ENCODE data around the gene SMCO4. TPM values are rescaled to one million over a fixed set of nuclear protein-coding genes. Genes with fewer than 3 reads are reported as not detected.

SMCO4 gene
- total RNA-seq, 1 experiment from 2014 or later: 23.0 TPM

DNA sequence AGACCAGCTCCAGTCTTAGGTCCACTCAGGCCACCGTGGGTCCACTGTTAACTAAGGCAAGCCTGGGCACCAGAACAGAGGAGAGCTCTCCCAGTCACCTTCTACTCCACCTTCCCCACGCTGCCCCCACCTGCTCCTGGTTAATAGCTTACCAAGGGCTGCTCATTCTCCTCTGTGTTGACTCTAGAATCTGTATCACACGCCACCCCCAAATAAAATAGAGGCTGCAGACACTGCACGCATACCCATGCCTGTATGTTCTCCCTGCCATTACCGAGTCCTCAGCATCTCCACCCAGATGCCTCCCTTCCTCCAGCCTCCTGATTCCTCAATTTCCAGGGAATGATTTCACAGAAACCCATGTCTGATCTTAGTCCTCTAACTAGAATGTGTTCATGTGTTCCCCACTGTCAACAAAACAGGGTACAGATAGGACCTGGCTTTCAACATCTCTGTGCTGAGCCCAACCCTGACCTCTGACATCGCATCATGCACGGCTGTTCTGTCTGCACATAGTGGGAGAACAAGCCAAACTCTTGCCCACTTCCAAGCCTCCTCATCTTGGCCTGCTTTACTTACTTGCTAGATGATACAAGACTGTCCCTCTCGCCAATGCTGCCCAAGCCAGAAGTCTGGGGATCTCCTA is 49.8 kb downstream of the SMCO4 start:
- ChIA-PET CTCF (no interaction called here), POLR2A (ENCODE audit: unreplicated experiment) (no interaction called here)
- DNase-seq: no peak

DNA sequence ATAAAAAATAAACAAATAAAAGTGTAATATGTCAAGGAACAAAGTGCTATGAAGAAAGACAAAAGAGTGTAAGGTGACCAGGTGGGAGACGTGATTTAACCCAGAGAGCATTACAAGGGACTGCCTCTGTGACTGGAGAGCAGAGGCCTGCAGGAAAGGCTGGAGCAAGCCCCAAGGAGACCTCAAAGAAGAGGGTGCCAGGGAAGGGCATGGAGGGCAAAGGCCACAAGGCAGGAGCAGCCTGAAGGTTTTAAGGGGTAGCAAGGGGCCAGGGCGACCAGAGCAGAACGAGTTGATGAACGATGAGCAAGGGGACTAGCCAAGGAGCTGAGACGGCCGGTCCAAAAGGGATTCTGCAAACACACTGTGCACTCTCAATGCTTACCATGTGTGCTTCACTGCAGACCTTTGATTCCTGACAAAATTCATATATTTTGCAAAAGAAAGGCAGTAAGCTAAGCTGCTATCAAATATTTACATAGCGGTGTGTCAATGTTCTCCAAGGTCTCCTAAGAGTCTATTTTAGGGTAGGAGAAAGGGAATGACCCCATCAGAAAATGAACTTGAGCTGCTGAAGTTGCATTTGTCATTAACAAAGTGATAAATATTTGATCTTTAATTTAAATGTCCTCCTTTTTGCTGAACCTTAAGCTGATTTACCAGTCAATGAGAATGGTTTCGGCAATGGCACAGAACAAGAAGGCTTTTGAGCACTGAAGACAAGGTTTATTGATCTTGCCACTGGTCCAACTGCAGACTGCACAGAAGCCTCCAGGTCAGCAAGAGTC is 50.5 kb downstream of the SMCO4 start:
- Histone ChIP-seq H3K9me3 (ENCODE audit: insufficient read depth, low read depth) (no peaks in the 10 kb centered on the region), H3K4me2 (no peak overlapping the region), H3F3A (ENCODE audit: insufficient read depth, low read depth) (no peaks in the 10 kb centered on the region), H3K9me2 (ENCODE audit: insufficient read depth) (no peaks in the 10 kb centered on the region), H4K20me1 (ENCODE audit: insufficient read depth) (no peaks in the 10 kb centered on the region), H3K27me3 (ENCODE audit: insufficient read depth, low read depth) (no peaks in the 10 kb centered on the region), H3K4me3 (no peak overlapping the region), H3K27ac (no peak overlapping the region), H3K79me2 (ENCODE audit: low read depth) (no peaks in the 10 kb centered on the region), H3K36me3 (ENCODE audit: low read depth) (no peaks in the 10 kb centered on the region), H2AFZ (no peak overlapping the region), H3K4me1 (replicated peaks; ENCODE audit: insufficient read depth) (no peaks in the 10 kb centered on the region)
- CTCF ChIA-PET: no interaction called here
- POLR2A ChIA-PET (ENCODE audit: unreplicated experiment): no interaction called here
- no peak for TF ChIP-seq EZH2 (IDR thresholded peaks at IDR 0.05; ENCODE audit: low read depth)
- TF ChIP-seq, protein P1, sequence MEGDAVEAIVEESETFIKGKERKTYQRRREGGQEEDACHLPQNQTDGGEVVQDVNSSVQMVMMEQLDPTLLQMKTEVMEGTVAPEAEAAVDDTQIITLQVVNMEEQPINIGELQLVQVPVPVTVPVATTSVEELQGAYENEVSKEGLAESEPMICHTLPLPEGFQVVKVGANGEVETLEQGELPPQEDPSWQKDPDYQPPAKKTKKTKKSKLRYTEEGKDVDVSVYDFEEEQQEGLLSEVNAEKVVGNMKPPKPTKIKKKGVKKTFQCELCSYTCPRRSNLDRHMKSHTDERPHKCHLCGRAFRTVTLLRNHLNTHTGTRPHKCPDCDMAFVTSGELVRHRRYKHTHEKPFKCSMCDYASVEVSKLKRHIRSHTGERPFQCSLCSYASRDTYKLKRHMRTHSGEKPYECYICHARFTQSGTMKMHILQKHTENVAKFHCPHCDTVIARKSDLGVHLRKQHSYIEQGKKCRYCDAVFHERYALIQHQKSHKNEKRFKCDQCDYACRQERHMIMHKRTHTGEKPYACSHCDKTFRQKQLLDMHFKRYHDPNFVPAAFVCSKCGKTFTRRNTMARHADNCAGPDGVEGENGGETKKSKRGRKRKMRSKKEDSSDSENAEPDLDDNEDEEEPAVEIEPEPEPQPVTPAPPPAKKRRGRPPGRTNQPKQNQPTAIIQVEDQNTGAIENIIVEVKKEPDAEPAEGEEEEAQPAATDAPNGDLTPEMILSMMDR (conservative IDR thresholded peaks at IDR 0.05): no peak
- intact Hi-C loops (cut with micrococcal nuclease; ENCODE audit: unreplicated experiment): no loop called here
- no TSS peak for BruUV-seq (replicated peaks)
- DNase-seq: no peak

More for the DNA sequence above, 49.8 kb downstream of the SMCO4 start:
- no peaks in the 10 kb centered on the region for H3K27me3 ChIP-seq (ENCODE audit: insufficient read depth, low read depth)
- no peaks in the 10 kb centered on the region for H3K4me1 ChIP-seq (replicated peaks; ENCODE audit: insufficient read depth)
- TF ChIP-seq, protein P1 (conservative IDR thresholded peaks at IDR 0.05): no peak
- no peak for TF ChIP-seq EZH2 (IDR thresholded peaks at IDR 0.05; ENCODE audit: low read depth)
- no peak overlapping the region for H3K4me3 ChIP-seq
- H2AFZ ChIP-seq: no peak overlapping the region
- BruUV-seq (replicated peaks): no TSS peak
- H3F3A ChIP-seq (ENCODE audit: insufficient read depth, low read depth): no peaks in the 10 kb centered on the region
- no peaks in the 10 kb centered on the region for H3K79me2 ChIP-seq (ENCODE audit: low read depth)
- no peaks in the 10 kb centered on the region for H3K9me2 ChIP-seq (ENCODE audit: insufficient read depth)
- no peaks in the 10 kb centered on the region for H3K9me3 ChIP-seq (ENCODE audit: insufficient read depth, low read depth)
- no peaks in the 10 kb centered on the region for H3K36me3 ChIP-seq (ENCODE audit: low read depth)
- no peaks in the 10 kb centered on the region for H4K20me1 ChIP-seq (ENCODE audit: insufficient read depth)
- intact Hi-C loops (cut with micrococcal nuclease; ENCODE audit: unreplicated experiment): no loop called here
- no peak overlapping the region for H3K27ac ChIP-seq
- H3K4me2 ChIP-seq: no peak overlapping the region

DNA sequence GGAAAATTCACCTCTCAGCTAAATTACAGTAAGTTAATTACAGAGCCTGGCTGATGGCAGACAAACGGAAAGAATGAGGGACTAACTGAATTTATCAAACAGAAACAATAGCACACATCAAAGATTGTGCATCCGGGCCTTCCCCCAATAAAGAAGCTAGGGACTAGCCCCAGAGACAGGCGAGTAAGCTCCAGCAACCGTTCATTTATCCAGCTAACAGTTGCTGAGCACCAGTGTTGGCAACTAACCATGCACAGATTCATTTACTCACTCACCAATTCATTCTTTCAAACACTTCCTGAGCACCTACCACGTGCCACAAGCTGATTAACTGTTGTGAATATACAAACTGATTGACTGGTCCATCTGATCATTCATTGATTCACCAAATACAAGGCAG is 51.2 kb downstream of the SMCO4 start:
- TF ChIP-seq EZH2 (IDR thresholded peaks at IDR 0.05; ENCODE audit: low read depth): no peak
- TF ChIP-seq, protein P1 (conservative IDR thresholded peaks at IDR 0.05): no peak
- Histone ChIP-seq H3K79me2 (ENCODE audit: low read depth) (no peaks in the 10 kb centered on the region), H4K20me1 (ENCODE audit: insufficient read depth) (no peaks in the 10 kb centered on the region), H3K36me3 (ENCODE audit: low read depth) (no peaks in the 10 kb centered on the region), H3K27ac (no peak overlapping the region), H3F3A (ENCODE audit: insufficient read depth, low read depth) (no peaks in the 10 kb centered on the region), H3K27me3 (ENCODE audit: insufficient read depth, low read depth) (no peaks in the 10 kb centered on the region), H3K9me2 (ENCODE audit: insufficient read depth) (no peaks in the 10 kb centered on the region), H3K4me1 (replicated peaks; ENCODE audit: insufficient read depth) (no peaks in the 10 kb centered on the region), H3K4me2 (no peak overlapping the region), H3K4me3 (no peak overlapping the region), H2AFZ (no peak overlapping the region), H3K9me3 (ENCODE audit: insufficient read depth, low read depth) (no peaks in the 10 kb centered on the region)
- no TSS peak for BruUV-seq (replicated peaks)
- intact Hi-C loops (cut with micrococcal nuclease; ENCODE audit: unreplicated experiment): no loop called here
- DNase-seq: no peak
- POLR2A ChIA-PET (ENCODE audit: unreplicated experiment): no interaction called here
- CTCF ChIA-PET: no interaction called here
